ENCODE data around the gene BMP10. TPM values are rescaled to one million over a fixed set of nuclear protein-coding genes. Genes with fewer than 3 reads are reported as not detected.

BMP10 gene
- total RNA-seq, 2 donors from 2014 or later, result not detected

- DNase-seq, result no peak
- intact Hi-C loops (cut with DNase I), result no loop called here
- Histone ChIP-seq H3K27ac (no peak overlapping the region), H3K4me3 (no peak overlapping the region), H3K27me3 (no peaks in the 10 kb centered on the region), H3K36me3 (no peaks in the 10 kb centered on the region), H3K4me1 (no peaks in the 10 kb centered on the region), H3K9me3 (no peaks in the 10 kb centered on the region), H3K9ac (ENCODE audit: low read depth in 2 of 2, low read length in 2 of 2) (no peak overlapping the region)
- no peak for TF ChIP-seq CTCF (IDR thresholded peaks at IDR 0.05)
Measured at GRCh38 chr2:68870215-68870614, 982 bp downstream of the BMP10 start.

- Histone ChIP-seq H3K27me3 (no peaks in the 10 kb centered on the region), H3K27ac (no peak overlapping the region), H3K36me3 (no peaks in the 10 kb centered on the region), H3K4me3 (no peak overlapping the region), H3K9me3 (no peaks in the 10 kb centered on the region), H3K9ac (ENCODE audit: low read depth in 2 of 2, low read length in 2 of 2) (no peak overlapping the region), H3K4me1 (no peaks in the 10 kb centered on the region)
- intact Hi-C loops (cut with DNase I), result no loop called here
- no peak for DNase-seq
- TF ChIP-seq CTCF (IDR thresholded peaks at IDR 0.05), result no peak
Measured at GRCh38 chr2:68865108-68865507, 6.1 kb downstream of the BMP10 start.

- H3K27me3 ChIP-seq, result no peaks in the 10 kb centered on the region
- no peak overlapping the region for H3K27ac ChIP-seq
- no peak for TF ChIP-seq CTCF (IDR thresholded peaks at IDR 0.05)
- H3K36me3 ChIP-seq, result no peaks in the 10 kb centered on the region
- no peaks in the 10 kb centered on the region for H3K4me1 ChIP-seq
- DNase-seq, result no peak
- intact Hi-C loops (cut with DNase I), result no loop called here
- no peak overlapping the region for H3K4me3 ChIP-seq
- no peaks in the 10 kb centered on the region for H3K9me3 ChIP-seq
- H3K9ac ChIP-seq (ENCODE audit: low read depth in 2 of 2, low read length in 2 of 2), result no peak overlapping the region
Measured at GRCh38 chr2:68863996-68864395, 7.2 kb downstream of the BMP10 start.

- H3K27me3 ChIP-seq, result no peaks in the 10 kb centered on the region
- H3K4me3 ChIP-seq, result no peak overlapping the region
- no peak for TF ChIP-seq CTCF (IDR thresholded peaks at IDR 0.05)
- H3K4me1 ChIP-seq, result no peaks in the 10 kb centered on the region
- no peaks in the 10 kb centered on the region for H3K9me3 ChIP-seq
- intact Hi-C loops (cut with DNase I), result no loop called here
- no peak overlapping the region for H3K9ac ChIP-seq (ENCODE audit: low read depth in 2 of 2, low read length in 2 of 2)
- DNase-seq, result no peak
- no peaks in the 10 kb centered on the region for H3K36me3 ChIP-seq
- no peak overlapping the region for H3K27ac ChIP-seq
Measured at GRCh38 chr2:68862889-68863288, 8.3 kb downstream of the BMP10 start.

DNA sequence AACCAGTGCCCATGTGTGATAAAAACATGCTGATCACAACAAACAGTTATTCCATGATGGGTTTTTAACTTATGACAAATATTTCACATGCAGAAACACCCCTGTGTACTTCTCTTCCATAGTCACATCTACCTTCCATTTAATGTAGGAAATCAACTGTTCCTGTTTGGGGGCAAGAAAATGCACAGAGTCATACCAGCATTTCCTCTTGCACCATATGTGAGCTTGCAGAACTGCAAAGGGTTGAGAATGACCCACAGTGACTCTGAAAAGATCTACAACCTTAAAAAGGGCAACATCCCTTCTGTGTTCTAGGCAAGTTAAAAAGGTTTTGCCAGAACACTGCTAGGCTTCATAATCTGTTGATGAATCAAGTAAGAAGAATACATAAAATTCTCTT is 9.9 kb downstream of the BMP10 start:
- no peak for DNase-seq
- H3K27ac ChIP-seq, result no peak overlapping the region
- H3K4me3 ChIP-seq, result no peak overlapping the region
- no peak overlapping the region for H3K9ac ChIP-seq (ENCODE audit: low read depth in 2 of 2, low read length in 2 of 2)
- no peaks in the 10 kb centered on the region for H3K9me3 ChIP-seq
- H3K36me3 ChIP-seq, result no peaks in the 10 kb centered on the region
- H3K27me3 ChIP-seq, result no peaks in the 10 kb centered on the region
- intact Hi-C loops (cut with DNase I), result no loop called here
- no peaks in the 10 kb centered on the region for H3K4me1 ChIP-seq
- TF ChIP-seq CTCF (IDR thresholded peaks at IDR 0.05), result no peak

DNA sequence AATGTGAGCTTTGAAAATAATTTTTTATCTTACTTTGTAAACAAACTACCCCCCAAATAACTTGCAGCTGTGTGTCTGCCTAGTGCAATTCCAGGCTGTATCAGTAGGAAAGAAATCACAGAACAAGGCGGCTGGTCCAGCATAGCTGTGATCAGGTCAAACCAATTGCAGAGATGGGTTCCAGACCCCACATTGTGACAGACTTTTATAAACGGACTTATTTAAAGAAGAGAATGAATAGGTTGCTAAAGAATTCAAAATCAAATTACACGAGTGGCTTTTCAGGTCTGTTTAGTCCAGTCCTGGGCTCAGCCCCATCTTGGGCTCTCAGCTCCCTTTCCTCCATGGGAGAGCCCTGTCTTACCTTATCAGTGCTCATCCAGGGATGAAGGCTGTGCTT is 11.1 kb downstream of the BMP10 start:
- H3K4me3 ChIP-seq, result no peak overlapping the region
- no peaks in the 10 kb centered on the region for H3K4me1 ChIP-seq
- H3K36me3 ChIP-seq, result no peaks in the 10 kb centered on the region
- H3K9me3 ChIP-seq, result no peaks in the 10 kb centered on the region
- TF ChIP-seq CTCF (IDR thresholded peaks at IDR 0.05), result no peak
- no peak overlapping the region for H3K27ac ChIP-seq
- H3K9ac ChIP-seq (ENCODE audit: low read depth in 2 of 2, low read length in 2 of 2), result no peak overlapping the region
- intact Hi-C loops (cut with DNase I), result no loop called here
- no peak for DNase-seq
- no peaks in the 10 kb centered on the region for H3K27me3 ChIP-seq
